SK-MEL-5 (cell line): ENCODE measurements around the gene KRTAP5-6. TPM values are rescaled to one million over a fixed set of nuclear protein-coding genes. Genes with fewer than 3 reads are reported as not detected.

Experiments
- DNase-seq: peaks from one replicate; pipeline ENCODE4 v3.0.0-alpha.2; 2016; ENCODE audit warnings: low read depth, low spot score
- in situ Hi-C: cut with HindIII; loops from 2 replicates; pipeline ENCODE4 v1.10.0; 2016; ENCODE audit warnings: low sequenced_read_pairs, high pct_unique_total_duplicates, low pct_unique_long_range_greater_than_20kb
- polyA plus RNA-seq, 2 experiments: library from polyadenylated mRNA; depleted of rRNA; stranded (reverse); fragments of >200 nt; gene quantifications; 2 replicates each; pipeline ENCODE4 v1.2.3, GENCODE V29; 2015
- total RNA-seq: library from RNA; depleted of rRNA; stranded (reverse); fragments of >200 nt; shearing (Covaris generic); gene quantifications from 2 replicates; pipeline ENCODE4 v1.2.3, GENCODE V29; 2014; rRNA removed

Gene KRTAP5-6, protein sequence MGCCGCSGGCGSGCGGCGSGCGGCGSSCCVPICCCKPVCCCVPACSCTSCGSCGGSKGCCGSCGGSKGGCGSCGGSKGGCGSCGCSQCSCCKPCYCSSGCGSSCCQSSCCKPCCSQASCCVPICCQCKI
- total RNA-seq = not detected in 2 replicates
- polyA plus RNA-seq (2015; cell fraction: cytosol; rRNA removed) = not detected in 2 replicates
- polyA plus RNA-seq (2015; cell fraction: nucleus; rRNA removed) = not detected in 2 replicates

DNA sequence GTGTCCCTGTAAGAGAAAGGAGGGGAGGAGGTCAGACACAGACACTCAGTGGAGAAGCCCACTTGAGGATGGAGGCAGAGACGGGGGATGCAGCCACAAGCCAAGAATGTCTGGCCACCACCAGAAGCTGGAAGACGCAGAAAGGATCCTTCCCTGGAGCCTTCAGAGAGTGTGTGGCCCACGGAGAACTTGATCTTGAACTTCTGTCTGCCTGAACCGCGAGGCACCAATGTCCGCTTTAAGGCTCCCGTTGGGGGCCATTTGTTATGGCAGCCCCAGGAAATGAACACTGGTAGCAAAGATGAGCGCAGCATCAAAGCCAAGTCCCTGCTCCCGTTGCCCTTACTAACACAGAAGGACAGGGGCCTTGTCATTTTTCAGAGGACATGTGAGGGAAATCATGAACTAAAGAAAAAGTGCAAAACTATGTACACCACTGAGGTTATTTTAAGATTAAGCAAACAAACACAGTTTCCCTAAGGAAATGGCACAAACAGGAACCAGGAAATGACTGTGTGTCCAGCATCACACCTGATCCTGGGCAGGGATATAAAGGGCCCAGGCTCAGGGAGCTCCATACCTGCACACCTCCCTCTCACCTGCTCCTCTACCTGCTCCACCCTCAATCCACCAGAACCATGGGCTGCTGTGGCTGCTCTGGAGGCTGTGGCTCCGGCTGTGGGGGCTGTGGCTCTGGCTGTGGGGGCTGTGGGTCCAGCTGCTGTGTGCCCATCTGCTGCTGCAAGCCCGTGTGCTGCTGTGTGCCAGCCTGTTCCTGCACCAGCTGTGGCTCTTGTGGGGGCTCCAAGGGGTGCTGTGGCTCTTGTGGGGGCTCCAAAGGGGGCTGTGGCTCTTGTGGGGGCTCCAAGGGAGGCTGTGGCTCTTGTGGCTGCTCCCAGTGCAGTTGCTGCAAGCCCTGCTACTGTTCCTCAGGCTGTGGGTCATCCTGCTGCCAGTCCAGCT, at the start of gene KRTAP5-6:
KRTAP5-6 (plus strand) TSS at position 588 of the 963 bp plus-strand sequence; CDS start at position 639, 51 bp downstream.
- in situ Hi-C loops = no loop called here
- DNase-seq = no peak

DNA sequence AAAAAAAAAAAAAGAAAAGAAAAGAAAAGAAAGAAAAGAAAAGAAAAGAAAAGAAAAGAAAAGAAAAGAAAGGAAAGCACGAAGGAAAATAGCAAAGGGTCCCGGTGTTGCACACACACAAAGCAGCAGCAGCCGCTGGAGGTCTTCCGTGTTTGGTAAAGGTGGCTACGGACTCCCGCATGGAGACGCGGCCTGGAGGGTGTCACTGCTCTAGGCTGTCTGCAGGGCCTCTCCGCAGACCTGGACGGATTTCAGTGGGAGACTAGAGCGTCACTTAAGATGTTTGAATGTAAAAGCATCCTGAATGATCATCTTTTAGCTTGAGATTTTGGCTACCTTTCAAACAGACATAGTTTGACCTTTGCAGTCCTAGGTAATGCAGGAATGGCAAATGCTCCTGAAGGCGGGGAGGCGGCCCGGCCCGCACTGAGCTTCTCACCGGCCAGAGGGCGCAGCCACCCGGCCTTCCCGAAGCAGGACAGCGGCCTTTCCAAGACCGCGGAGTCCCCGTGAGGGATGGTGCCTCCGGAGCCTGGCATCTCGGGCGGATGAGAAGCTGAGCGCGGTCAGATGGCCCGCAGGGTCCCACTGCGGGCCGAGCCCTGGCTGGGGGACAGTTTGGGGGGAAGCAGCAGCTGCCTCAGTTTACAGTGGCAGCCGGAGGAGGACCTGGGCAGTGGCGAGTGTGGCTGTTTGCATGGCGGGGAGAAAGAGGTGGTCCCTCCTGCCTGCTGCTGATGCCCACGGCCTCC, 48.9 kb upstream of the KRTAP5-6 start:
- no peak for DNase-seq
- in situ Hi-C loops = no loop called here

DNA sequence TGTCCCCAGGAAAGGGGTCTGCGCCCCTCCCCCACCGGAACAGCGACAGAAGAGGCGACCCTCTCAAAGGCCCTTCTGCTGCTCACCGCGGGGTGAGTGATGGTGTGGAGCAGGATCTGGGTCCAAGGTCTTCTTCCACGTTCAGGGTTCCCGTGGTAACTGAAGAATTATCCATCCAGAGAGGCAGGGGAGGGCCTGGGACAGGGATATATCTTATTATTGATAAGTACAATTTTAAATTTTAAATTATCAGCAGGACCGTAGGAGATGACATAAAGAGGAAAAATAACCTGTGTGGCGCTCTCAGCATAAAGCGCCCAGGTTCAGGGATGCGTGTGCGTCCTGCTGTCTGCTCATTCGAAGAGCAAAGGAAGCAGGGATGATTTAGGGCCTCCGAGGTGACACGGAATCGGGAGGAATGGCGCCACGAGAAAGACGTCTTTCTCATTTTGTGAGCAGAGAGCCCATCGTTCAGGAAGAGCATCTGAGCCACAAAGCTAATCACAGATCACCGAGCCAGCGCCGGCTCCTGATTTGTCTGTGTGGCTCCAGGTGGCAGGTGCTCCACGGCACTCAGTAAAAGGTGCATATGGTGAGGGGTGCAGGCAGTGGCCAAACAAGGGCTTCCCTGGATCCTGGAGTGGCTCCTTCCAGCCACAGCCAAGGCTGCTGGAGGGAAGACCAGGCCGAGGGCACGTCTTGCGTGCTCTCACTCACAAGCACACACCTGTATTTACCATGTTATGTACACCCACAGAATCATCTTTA, 48.2 kb upstream of the KRTAP5-6 start:
- in situ Hi-C loops = no loop called here
- DNase-seq = no peak

DNA sequence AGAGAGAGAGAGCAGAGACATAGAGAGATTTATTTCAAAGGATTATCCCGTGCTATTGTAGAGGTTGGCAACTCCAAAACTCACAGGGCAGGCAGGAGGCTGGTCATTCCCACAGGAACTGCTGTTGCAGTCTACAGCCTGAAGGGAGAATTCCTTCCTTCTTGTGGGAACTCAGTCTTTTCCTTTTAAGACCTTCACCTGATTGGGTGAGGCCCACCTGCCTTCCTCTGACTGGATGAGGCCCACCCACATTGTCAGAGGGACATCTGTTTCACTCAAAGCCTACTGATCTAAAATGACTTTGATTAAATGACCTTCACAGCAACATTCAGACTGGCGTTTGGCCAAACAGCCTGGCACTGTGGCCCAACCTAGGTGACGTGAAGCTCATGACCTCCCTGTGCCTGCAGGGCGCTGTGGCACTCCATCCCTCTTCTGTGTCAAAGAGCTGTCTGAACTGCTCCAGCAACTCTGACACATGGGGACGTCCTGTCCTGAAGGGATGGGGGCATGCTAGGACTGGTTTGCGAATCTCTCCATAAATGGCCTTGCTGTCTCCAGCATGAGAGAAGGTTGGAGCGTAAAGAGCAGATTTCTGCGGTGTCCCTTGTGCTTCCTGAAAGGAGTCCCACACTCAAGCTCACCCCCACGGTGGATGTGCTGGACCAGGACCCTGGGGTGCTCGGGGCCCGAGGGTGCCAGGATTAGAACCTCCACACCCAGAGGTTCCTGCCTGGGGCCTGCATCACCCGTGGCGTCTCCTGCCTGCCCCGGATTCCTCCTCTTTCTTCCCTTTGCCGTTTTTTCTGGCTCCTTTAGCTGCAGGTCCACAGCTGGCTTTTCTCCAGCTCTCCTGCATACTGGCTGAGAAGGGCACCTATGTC, 46.7 kb upstream of the KRTAP5-6 start:
- in situ Hi-C loops = no loop called here
- no peak for DNase-seq

DNA sequence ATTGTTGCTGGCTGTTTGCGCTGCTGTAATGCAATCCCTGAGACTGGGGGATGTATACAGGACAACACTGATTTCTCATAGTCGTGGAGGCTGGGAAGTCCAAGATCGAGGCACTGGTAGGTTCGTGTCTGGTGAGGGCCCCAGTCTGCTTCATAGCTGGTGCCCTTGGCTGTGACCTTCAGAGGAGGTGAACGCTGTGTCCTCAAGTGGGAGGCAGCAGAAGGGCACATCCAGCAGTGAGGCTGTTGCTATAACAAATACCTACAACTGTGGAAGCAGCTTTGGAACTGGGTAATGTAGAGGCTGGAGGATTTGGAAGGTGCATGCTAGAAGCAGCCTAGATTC, 46.1 kb upstream of the KRTAP5-6 start:
- in situ Hi-C loops = no loop called here
- no peak for DNase-seq

DNA sequence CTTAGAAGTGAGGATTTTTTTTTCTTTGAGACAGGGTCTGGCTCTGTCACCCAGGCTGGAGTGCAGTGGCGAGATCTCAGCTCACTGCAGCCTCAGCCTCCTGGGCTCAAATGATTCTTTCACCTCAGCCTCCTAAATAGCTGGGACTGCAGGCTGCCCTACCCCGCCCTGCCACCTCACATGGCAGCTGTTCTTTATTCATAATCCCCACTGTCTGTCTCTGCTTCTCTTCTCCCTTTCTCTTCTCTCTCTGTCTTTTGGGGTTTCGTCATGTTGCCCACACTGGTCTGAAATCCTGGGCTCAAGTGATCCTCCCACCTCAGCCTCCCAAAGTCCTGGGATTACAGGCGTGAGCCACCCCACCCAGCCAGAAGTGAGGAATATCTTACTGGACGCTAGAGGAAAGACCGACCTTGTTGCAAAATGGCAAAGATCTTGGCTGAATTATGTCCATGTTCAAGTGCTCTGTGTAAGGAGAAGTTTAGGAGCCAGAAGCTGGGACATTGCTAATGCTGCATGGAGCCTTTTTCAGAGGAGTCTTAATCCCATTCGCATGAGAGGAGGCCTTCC, 45.5 kb upstream of the KRTAP5-6 start:
- in situ Hi-C loops = no loop called here
- DNase-seq = no peak

DNA sequence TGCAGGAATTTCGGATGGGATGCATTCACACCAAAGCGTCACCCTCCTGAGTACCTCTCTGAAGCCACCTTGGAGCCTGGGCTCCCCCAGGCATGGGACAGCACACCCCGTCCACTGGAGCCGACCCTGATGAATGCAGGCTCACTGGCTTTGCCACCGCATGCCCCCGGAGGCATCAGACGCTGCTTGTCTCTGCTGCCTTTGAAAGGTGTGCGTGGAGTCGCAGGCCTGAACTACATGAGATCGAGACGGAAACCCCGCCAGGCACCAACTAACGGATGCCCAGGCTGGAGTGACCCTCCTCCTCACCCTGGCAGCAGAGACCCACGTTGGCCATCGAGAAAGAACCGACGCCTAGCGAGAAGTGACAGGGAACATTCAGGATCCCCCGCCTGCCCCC, 45.0 kb upstream of the KRTAP5-6 start:
- no peak for DNase-seq
- in situ Hi-C loops = no loop called here

DNA sequence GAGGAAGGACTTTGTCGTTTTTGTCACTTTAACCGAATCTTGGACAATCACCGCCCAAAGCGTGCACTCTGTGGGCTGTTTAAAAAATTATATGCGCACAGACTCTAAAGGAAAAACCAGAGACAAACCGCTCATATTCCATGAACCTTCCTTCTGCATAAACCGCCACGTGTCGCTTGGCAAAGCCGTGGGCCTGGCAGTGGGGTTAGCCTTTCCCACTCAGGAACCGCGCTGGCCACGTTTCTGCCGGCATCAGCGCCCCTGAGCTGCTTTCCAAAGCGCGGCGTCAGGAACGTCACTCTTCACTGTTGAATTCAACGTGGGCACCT, 44.6 kb upstream of the KRTAP5-6 start:
- in situ Hi-C loops = no loop called here
- DNase-seq = no peak

DNA sequence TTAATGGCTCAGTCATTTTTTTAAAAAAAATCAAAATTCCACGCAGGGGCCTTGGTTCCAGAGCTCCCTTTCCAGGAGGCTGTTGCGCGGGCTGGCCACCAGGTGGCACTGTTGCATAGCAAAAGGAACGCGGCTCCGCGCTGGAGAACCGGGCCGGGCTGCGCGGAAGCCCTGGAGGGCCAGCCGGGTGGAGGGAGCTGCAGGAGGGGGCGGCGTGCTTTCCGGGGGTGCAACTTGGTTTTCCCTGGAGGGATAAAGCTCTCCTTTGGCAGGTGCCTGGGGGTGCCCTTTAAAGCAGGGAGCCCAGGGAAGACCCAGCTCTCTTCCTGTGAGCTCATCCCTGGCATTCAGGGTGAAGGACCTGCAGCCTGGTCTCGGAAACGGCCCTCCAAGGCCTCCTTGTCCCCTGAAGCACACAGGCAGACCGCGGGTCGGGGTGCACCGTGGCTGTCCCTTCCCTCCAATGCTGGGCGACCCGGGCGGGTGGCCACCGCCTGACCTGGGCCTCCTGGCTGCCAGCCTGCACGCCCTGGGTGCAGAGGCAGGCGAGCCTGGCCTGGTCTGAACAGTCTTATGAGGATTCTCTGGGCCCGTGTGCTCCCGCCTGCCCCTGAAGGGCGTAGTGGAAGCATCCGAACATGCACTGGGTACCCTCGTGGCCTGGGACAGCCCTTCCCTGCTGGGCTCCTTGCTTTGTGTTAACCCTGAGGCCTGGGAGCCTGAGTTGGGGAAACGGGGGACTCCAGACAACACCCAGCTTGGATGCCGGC, 44.0 kb upstream of the KRTAP5-6 start:
- peak; percentile 63 for DNase-seq
- in situ Hi-C loops = no loop called here

DNA sequence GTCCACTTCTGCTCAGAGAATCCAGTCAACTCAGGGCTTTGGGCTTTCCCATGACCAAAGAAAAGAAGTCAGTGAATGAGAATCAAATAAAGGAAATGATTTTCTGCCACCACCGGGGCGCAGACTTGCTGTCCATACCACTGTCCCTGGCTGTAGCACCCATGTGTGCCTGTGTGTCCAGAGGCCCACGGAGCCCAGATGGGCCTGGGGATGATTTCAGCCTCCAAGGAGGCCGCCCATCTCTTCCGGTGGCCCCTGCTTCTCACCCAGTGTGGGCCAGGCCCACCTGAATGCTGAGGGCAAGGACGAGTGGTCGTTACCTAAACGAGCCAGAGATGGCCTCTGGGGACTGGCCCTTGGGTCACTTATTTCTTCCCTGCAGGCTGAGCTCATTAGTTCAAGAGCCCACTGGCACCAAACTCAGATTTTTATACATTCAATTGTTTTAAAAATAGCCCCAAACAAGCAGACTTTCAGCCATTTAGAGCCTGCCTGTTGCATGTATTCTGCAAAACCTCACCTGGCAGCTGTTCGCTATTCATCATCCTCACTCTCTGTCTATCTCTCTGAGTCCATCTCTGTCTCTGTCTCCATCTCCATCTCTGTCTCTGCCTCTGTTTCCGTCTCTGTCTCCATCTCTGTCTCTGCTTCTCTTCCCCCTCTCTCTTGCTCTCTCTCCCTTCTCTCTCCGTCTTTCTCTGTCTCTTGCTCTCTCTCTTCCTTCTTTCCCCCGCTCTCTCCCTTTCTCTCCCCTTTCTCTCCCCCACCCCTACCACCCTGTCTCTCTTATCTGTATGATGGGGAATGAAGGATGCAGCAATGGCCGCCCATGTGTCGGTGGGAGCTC, 43.2 kb upstream of the KRTAP5-6 start:
- no peak for DNase-seq
- in situ Hi-C loops = no loop called here

DNA sequence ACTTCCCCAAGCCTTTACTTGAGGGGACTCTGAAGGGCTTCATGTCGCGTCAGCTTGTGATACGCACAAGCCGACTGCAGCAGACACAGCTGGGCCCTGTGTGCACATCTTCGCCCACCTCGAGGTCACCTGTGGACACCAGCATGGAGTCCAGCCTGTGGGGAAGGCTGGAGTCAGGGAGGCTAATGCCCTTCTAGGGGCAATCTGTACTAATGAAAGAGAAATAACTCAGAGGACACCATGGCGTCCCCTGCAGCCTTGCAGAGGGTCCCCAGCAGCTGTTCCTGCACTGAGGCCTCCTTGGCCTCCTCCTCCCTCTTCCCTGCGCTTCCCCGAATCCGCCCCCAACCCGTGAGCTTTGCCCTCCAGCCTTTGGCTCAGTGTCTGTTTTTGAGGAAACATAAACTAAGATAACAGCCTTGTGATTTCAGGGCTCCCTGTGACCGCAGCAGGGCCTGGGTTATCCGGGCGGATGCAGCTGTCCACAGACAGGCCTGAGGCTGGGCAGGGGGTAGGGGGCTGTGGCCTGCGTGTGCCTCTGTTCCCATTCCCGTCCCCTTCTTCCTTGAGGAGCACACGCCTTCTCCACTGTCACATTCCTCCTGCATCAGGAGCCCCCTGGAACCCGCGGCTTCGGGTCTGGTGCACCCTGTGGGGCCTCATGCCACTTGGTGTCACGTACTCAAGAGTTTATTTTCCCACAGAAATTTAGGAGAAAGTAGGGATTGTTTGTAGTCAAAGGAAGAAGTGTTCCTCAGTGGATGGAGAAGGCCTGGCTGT, 42.4 kb upstream of the KRTAP5-6 start:
- DNase-seq = no peak
- in situ Hi-C loops = no loop called here

DNA sequence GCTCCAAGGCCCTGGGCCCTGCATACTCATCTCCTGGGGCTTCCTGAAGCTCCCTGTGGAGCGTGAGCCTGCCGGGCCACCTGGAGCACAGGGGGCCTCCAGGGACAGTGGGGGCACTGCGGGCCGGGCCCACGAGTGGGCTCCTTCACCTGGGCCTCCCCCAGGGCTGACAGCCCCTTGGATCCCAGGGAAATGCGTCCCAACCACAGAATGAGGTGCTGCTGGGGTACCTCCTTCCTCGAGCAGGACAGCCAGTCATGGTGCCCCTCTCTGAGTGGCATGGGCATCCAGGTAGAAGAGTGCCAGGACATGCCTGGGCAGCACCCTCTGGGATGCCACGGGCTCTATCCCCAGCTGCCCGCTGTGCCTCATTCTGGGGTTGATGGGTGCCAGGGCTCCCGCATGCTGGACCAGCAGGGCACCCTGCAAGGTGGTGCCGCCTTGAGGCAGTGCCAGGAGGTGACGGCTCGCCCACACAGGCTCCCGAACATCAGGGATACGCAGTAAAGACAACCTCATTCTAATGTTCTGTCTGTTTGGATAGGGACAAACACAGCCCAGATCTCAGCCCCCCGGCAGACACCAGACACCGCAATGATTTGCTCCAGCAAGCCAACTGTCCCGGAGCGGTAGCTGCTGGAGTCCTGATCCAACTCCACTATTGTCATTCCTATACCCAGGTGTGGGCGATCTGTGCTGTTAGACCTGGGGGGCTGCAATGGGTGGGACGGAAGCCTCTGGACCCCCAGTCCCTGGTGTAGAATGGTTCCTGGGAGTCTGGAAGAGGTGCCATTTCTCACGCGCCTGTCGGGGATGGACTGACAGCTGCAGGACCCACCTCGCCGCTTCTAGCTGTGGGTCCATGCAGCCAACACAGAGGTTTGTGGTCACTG, 41.6 kb upstream of the KRTAP5-6 start:
- DNase-seq = no peak
- in situ Hi-C loops = no loop called here

DNA sequence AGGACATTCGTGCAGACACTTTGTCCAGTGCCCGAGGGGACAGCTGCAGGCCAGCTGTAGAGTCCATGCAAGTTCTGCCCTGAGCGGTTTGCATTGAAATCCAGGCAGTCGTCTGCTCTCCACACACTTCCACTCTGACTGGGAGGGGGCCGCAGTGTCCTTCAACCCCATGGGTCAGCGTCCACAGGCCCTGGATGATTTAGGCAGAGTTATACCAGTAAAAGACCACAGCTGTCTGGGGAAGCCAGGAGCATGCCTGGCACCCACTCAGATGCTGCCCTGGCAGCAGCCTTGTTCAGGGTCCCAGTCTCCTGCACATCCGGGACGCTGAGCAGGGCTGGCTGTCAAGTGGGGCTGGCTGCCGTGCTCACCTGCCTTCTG, 40.9 kb upstream of the KRTAP5-6 start:
- DNase-seq = no peak
- in situ Hi-C loops = no loop called here

DNA sequence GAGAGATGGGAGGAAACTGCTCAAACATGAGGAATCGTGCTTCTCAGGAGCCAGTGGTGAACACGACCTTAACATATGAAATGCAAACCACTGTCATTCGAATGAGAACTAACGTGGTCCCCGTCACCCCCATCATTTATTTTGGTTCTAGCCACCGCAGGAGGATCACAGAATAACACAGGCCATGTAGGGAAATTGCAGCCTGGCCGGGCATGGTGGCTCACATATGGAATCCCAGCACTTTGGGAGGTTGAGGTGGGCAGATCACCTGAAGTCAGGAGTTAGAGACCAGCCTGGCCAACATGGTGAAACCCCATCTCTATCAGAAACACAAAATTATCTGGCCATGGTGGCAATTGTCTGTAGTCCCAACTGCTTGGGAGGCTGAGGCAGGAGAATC, 40.3 kb upstream of the KRTAP5-6 start:
- no peak for DNase-seq
- in situ Hi-C loops = no loop called here
